Spleen (tissue), 7 donors: ENCODE data around the gene SCRN2.

Source experiments
- POLR2AphosphoS5 ChIP-seq, 3 donors: sonication (generic); formaldehyde crosslinking; IDR thresholded peaks; one replicate each; pipeline ENCODE4 v1.5.1; 2017; ENCODE audit warnings: antibody characterized with exemption in 3 of 3
- TF ChIP-seq, protein P1 (sequence below), 11 experiments: fragments of 200-600 bp in 7 of 11; fragments of 450-650 bp in 4 of 11; sonication (generic) in 4 of 11; IDR thresholded peaks in 8 of 11; conservative IDR thresholded peaks in 3 of 11; 1 replicate in 7 of 11; 2 replicates in 4 of 11; pipeline versions ENCODE4 v1.4.0 to v1.8.0; 2016 to 2021; ENCODE audit warnings: antibody characterized with exemption in 11 of 11, inconsistent platforms in 4 of 11, mild to moderate bottlenecking in 1 of 11
- donor health status: DM: no; HTN: no; CAD: no; lungs with moderate emphysema.
- donor health status: DM: no; HTN: no; CAD: no.
- donor health status: DM: no; HTN: no; CAD: no.

DNA sequence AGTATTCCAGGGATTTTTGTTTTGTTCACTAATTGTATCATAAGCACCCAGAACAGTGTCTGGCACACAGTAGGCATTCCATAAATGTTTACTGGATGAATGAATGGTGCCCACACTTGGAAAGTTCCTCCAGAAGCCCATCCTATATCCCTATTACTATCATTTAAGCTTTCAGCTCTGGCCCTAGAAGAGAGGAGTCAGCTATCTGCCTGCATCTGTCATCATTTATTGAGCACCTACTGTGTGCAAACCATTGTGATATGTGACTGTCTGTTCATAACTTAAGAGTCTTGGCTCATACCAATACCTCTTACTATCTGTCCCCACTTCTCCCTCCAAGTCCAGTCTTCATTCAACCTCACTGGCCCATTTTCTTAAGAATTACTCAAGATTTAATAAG is 30.0 kb upstream of the SCRN2 start:
- TF ChIP-seq, protein P1, sequence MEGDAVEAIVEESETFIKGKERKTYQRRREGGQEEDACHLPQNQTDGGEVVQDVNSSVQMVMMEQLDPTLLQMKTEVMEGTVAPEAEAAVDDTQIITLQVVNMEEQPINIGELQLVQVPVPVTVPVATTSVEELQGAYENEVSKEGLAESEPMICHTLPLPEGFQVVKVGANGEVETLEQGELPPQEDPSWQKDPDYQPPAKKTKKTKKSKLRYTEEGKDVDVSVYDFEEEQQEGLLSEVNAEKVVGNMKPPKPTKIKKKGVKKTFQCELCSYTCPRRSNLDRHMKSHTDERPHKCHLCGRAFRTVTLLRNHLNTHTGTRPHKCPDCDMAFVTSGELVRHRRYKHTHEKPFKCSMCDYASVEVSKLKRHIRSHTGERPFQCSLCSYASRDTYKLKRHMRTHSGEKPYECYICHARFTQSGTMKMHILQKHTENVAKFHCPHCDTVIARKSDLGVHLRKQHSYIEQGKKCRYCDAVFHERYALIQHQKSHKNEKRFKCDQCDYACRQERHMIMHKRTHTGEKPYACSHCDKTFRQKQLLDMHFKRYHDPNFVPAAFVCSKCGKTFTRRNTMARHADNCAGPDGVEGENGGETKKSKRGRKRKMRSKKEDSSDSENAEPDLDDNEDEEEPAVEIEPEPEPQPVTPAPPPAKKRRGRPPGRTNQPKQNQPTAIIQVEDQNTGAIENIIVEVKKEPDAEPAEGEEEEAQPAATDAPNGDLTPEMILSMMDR (IDR thresholded peaks at IDR 0.05 in 8 of 11, conservative IDR thresholded peaks at IDR 0.05 in 3 of 11): no peak
- no peak for TF ChIP-seq POLR2AphosphoS5 (IDR thresholded peaks at IDR 0.05)
